Stimulated activated CD4-positive, alpha-beta T cell treated with anti-CD3 and anti-CD28 coated beads, Interleukin-2, amount 100 ng/mL, for 4 hours (primary cell): ENCODE results near the gene PIGU.
"Not testable (repeated sequence)": the region's sequence is repeated elsewhere in the genome, so short reads cannot be mapped to it uniquely, and the experiment has no call there.

Experiments used
- DNase-seq: peaks from one replicate; pipeline ENCODE4 v3.0.0-alpha.2; 2020; ENCODE audit warnings: low read depth

Gene PIGU

DNA sequence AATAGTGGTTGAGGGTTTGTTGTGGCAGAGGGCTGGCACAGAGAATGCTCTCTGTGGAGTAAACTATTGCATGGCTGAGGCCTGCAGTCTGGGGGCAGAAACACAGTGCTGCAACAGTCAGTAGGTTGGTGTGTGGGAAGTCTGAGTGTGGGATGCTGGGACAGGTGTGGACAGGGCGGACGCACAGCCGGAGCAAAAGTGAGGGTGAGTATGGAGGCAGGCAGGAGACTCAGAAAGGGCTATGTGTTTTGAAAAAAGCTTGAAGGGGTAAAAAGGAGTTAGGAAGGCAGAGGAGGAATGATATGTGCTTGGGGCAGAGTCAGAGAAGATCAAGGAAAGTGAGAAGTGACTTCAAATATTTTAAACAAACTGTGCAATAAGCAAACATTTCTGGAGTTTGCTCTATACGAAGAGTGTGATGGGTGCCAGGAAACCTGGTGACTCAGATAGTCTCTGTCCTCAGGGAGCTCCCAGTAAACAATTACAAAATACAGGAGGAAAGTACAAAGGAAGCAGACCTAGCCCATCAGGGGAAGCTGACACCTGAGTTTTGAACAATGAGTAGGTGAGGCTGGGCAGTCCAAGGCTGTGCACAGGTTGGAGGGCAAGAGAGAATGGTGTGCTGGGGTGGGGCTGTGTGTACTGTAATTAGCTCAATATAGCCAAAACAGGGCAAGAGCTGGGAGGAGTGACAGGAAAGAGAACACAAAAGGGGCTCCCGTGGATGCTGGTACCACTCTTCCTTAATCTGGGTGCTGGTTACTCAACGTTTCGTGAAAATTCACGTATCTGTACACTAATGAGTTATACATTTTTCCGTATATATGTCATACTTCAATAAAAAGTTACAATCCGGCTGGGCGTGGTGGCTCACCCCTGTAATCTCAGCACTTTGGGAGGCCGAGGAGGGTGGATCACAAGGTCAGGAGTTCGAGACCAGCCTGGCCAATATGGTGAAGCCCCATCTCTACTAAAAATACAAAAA, 55.2 kb downstream of the PIGU start:
- DNase-seq: no peak

DNA sequence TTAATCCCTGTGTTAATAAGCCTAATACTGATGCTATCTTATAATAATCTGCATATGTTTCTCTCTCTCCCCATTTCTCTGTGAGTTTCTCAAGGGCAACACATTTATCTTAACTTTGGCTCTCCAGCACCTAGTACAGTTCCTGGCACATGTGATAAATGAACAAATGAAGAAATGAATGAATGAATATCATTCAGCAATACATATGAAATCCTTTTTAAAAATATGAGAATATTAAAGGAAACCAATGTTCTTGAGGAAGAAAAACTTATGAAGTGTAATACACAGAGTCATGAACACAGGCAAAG, 55.9 kb downstream of the PIGU start:
- DNase-seq: no peak

DNA sequence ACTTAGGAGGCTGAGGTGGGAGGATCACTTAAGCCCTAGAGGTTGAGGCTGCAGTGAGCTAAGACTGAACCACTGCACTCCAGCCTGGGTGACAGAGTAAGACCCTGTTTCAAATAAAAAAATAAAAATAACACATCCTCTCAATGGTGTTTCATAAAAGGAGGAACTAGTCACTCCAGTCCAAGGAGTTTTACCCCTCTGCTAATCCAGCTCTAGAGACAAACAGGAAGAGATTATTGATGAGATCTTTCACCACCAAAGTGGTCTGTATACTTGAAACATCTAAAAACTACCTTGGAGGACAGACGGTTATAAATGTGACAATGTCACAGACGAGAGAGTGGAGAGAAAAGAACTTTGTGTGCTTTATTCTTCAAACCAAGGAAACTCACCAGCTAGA, 58.2 kb downstream of the PIGU start:
- no peak for DNase-seq

DNA sequence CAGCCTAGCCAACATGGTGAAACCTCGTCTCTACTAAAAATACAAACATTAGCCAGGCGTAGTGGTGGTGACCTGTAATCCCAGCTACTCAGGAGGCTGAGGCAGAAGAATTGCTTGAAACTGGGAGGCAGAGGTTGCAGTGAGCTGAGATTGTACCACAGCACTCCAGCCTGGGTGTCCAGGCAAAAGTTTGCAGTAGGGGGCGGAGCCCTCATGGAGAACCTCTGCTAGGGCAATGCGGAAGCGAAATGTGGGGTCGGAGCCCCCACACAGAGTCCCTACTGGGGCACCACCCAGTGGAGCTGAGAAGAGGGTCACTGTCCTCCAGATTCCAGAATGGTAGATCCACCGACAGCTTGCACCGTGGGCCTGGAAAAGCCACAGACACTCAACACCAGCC, 60.0 kb downstream of the PIGU start:
- DNase-seq: not testable (repeated sequence)

DNA sequence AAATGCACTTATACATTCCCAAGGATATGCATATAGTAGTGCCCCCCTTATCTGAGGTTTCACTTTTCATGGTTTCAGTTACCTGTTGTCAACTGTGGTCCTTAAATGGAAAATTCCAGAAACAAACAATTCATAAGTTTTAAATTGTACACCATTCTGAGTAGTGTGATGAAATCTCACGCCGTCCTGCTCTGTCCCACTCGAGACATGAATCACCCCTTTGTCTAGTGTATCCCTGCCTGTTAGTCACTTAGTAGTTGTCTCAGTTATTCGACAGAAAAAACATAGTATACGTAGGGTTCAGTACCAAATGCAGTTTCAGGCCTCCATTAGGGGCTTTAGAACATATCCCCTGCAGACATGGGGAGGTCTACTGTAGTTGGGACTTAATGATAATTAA, 61.4 kb downstream of the PIGU start:
- no peak for DNase-seq

DNA sequence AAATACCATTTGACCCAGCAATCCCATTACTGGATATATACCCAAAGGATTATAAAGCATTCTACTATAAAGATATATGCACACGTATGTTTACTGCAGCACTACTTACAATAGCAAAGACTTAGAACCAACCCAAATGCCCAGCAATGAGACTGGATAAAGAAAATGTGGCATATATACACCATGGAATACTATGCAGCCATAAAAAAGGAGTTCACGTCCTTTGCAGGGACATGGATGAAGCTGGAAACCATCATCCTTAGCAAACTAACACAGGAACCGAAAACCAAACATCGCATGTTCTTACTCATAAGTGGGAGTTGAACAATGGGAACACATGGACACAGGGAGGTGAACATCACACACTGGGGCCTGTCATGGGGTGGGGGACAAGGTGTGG, 64.9 kb downstream of the PIGU start:
- not testable (repeated sequence) for DNase-seq

DNA sequence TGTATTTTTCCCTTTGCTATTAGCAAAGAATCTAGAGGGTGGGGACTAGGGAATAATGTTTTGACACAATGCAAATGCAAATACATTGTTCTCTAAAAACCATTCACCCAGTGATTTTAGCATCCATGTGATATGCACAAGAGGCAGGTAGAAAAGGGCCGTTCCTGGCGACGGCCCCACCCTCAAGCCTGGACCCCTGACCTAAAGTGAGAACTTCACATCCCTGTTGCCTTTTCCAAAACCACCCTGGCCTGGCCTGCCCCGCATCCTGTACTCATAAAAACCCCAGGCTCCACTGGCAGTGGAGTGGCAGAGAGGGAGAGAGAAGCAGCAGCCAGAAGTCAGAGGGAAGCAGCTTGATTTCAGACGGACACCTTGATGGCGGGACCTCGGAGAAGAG, 69.8 kb downstream of the PIGU start:
- DNase-seq: no peak

DNA sequence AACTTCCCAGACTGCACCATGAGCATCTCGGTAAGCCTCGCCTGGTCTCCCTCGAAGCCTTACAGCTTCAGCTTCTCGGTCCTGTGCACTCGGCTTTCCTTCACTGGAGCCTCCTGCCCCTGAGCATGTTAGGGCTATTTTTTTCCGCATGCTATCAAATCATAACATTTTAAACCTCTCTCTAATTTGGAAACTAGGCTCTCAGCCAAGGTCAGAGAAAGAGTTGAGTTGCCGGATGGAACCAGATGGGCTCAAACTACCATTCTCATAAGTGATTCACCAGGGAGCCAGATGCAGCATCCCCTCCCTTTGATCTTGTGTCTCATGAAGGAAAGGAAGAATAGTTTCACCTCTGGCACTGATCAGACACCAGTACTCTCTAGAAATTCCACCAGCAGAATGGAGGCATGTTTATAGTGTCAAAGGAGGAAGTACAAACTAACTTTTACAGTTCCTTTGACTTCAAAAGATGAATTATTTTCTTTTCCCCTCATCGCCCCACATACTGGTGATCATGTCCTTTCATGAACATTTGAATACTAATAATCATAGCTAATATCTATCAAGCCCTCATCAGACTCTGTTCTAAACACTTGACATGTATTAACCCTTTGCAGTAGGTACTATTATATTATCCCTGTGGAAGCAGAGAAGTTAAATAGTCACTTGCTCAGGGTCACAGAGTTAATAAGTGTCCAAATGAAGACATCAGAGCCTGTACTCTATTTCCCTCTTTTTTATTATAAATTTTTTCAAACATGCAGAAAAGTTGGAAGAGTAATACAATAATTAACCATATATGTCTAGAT, 71.7 kb downstream of the PIGU start:
- no peak for DNase-seq

DNA sequence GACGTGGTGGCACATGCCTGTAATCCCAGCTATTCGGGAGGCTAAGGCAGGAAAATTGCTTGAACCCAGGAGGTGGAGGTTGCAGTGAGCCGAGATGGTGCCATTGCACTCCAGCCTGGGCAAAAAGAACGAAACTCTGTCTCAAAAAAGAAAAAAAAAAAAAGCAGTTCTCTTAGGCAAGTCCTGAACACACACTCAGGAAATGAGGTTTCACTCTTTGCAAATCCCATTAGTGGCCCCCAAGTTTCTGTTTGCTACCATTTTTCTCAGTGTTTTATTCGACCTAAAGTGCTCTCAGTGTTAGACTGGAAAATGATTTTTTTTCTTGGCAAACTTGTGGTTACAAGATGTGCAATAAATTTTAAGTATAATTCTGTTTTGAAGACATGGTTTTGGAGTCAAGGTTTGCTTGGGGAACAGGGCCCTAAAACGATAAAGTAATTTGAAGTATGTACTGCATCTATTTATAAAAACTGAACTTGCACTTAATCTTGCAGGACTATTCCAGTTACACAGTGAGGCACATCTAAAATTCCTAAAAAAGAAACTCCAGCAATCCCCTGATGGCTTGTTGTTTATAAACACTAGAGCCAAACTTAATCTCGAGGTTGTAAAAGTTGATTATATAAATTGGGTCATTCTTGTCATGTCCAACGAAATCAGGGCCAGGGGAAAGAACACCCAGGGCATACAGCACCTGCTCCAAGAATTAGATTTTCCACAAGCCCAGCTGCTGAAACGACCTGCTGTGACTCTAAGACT, 75.8 kb downstream of the PIGU start:
- no peak for DNase-seq

DNA sequence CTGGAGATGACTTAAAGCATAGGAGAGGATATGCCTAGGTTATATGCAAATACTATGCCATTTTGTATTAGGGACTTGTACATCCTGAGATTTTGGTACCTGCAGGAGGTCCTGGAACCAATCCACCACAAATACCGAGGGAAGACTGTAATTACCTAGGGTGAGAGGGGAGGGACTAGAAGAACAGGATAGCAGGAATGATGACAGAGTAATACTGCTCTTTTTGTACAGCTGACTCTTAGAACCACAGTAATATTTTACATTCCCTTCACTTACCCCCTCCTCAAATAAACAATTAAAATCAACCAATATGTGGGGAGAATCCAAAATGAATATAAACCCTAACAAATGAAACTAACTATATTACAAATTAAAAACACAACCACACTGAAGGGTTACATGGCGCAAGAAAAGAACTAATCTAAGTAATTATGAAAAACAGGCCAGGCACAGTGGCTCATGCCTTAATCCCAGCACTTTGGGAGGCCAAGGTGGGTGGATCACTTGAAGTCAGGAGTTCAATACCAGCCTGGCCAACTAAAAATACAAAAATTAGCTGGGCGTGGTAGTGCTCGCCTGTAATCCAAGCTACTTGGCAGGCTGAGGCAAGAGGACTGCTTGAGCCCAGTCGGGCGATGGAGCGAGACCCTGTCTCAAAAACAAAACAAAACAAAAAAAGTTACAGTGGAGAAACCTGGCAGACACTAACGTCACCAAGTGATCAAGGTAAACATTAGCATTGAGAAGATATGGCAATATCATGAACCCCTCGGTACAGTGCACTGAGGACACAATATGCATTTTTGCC, 81.3 kb downstream of the PIGU start:
- DNase-seq: no peak

DNA sequence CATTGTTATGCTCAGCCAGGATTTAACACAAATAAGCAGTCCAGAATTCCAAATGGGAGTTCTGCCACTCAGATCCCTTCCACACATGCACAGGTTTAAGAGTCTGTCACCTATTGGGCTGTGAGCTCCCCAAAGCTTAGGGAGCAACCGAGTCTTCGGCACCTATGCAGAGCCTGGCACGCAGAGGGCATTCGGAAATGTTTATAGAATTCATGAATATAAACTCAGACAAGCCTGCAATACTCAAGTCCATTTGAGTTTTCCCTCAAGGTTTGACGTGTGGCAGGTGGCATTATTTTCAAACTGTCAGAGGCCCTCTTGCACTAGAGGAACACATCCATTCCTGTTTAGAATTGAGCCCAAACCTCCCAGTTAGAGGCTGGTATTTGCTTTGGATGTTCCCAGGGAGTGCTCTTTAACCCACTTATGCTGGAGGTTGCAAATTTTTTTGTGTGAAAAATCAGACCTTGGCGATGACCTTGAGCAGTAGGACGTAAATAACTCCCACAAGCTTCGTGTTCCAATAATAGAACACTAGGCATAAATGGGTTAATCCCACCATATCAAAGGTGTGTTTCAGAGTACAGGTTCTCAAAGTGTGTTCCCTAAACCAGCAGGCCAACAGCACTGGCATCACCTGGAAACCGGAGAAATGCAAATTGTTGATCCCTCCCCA, 90.3 kb downstream of the PIGU start:
- DNase-seq: no peak

DNA sequence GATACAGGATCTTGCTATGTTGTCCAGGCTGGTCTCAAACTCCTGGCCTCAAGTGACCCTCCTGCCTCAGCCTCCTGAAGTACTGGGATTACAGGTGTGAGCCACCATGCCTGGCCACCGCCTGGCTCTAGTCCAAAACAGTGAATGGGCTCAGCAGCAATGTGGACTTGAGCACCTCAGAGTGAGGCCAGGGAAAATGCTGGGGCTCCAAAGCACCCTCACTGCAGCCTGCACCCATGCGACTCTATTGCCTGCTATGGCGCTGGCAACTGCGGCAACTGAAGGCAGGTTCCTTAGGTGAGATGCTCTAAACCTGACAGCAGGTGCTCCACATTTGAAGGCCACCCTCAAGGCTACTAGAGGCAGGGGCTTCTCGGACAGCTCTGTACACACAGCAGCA, 91.9 kb downstream of the PIGU start:
- no peak for DNase-seq

DNA sequence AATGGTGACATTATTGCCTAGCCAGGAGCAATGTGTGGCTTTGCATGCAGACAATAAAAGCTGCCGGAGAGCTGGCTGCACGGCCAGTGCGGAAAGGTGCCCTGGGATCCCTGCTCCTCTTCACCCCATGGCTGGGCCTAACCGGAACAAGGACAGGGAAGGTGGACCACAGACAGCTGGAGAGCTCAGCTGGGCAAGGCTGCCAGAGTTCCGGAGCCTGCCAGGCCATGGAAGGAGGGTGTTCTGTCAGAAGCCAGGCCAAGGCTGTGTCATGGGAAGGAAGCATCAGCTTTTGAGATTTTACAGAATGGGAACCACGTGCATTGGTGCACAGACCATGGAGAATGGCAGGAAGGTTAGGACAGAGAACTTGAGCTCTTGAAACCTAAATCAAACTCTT, 93.3 kb downstream of the PIGU start:
- DNase-seq: no peak

DNA sequence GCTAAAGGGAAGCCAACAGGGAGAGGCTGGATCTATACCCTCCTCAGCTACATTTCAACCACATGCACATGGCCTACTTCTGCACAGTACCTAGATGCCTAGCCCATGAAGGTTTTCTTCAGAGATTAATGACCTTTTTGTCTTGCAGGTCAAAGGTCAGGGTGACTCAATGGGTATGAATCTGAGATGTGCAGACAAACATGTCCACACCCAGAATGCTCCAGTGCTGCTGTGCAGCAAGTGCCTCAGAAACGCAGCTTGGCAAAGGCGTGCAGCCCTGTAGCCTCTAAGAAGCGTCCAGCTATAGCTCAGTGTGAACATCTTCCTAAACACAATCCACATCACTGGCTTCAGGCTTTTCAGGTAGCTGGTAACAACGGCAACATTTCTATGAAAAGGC, 94.0 kb downstream of the PIGU start:
- DNase-seq: no peak

DNA sequence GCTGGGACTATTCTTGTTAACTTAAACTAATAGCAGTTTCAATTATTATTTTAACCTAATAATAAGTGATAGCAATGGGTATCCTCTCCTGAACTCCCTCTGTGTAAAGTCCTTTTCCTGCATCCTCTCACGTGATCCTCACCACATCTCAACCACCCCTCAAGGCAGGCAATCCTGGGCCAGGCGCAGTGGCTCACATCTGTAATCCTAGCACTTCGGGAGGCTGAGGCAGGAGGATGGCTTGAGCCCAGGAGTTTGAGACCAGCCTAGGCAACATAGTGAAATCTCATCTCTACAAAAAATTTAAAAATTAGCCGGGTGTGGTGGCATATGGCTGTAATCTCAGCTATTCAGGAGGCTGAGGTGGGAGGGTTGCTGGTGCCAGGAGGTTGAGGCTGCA, 94.7 kb downstream of the PIGU start:
- no peak for DNase-seq

DNA sequence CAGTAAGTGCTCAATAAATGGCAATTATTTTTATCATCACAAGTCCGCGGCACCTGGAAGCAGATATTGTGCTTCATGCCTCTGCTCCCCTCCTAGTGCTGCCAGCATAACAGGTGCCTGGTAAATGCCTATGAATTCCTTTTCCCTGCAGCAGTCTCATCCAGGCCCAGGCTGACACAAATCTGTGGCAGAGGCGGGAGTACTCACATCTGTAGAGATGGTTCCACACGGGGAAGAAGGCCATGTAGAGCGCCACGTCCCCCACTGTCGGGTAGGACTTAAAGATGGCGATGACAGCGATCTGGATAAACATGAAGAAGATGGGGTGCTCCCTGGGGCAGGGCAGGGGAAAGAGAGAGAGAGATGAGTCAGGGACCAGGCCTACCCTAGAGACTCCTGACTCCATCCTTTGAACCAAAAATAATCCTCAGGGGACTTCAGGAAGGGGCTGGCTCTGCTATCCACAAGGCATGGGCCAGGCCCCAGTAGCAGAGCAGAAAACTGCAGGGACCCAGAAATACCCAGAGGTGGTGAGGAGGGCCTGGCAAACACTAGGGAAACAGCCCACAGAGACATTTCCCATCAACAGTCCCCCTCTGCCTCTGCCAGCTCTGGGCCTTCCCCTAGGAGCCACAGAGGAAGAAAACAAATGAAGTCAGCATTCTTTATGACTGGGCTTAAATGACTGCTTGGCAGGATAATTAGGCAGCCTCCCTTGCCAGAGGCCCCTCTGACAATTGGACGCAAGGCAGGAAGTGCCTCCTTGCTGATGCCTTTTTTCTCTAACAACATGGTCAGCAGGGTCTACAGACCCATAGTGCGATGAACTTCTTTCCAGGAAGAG, 95.3 kb downstream of the PIGU start:
- DNase-seq: no peak

DNA sequence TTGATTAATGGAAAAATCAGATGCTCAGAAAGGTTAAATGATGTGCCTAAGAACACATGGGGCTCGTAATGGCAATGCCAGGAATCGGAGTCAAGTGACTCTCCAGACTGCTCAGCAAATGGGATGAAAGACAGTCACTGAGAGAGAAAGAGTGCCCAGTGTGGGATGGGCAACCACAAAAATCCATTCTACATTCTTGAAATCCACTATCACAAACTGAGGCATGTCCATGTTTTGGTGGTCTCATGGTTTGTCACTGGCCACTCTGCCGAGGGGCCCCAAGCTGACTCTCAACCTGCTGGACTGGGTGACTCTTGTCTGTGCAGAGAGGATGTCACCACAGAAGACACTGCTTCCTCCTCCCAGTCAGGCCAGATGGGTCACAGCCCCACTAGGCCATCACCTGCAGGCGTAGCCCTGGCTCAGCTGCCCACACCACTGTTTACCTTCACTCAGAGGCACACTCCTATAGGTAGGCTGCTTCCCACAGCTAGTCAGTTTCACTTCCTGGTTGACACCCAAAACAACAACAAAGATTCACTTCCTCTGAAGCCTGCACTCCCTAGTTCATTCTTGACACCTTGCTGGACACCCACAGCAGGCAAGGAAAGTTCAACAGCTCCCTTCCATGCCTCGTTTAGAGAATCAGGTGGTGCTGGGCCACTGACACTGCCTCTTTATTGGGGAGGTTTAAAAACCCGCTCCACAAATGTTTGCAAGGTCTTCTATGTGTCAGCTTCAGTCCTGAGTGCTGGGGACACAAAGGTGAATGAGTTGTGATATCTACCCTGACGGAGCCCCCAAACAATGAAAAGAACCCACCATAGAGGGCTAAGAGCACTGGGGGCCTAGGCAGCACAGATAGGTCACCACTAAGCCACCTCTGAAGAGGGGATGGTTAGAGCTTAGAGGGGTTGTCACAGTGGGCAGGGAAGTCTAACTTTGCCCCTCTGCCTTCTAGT, 96.6 kb downstream of the PIGU start:
- DNase-seq: no peak

DNA sequence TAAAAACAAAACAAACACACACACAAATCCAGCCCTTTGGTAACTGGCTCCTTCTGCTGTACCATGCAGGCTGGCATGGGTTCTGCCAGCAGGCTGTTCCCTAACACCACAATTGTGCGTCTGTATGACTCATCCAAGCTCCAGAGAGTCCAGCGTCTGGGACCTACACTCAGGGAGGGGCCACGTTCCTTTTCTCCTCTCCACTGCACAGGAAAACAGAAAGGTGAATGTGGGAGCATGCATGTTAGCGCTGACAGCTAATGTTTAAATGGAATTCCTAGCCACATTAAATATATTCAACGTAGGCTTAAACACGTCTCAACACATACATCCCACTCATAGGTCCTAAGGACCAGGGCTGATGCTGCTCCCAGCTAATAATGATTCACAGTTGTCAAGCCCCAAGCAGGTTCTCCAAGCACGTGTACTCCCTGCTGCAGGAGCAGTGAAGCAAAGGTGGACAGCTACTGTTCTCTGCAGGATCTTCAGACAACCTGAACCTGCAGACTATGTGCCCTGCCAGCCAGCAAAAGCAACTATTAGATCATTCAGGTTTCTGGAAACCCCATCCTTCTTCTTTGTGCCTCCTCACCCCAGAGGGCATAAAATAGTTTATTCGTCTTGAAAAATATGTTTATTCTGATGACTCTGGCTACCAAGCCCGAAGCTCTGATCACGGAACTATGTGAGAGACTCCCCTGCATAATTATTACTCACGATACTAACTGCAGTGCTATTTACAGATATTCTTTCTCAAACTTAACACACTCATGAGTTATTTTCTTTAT, 97.5 kb downstream of the PIGU start:
- no peak for DNase-seq
